Mucosa of descending colon (tissue), 3 donors: ENCODE results near the gene PSPN. TPM values are rescaled to one million over a fixed set of nuclear protein-coding genes. Genes with fewer than 3 reads are reported as not detected.

ENCODE experiments used
- ATAC-seq: fragments of 200-7000 bp; cut with Tn5 transposase; one replicate; pipeline ENCODE4 v1.9.1; 2020; ENCODE audit warnings: mild to moderate bottlenecking, moderate library complexity
- DNase-seq, 3 donors: peaks; one replicate each; pipeline ENCODE4 v3.0.0-alpha.2; 2020
- H3K36me3 ChIP-seq: fragments of 200-600 bp; one replicate; pipeline ENCODE4 v1.8.0; 2021; ENCODE audit warnings: low read depth, mild to moderate bottlenecking
- H3K4me1 ChIP-seq: fragments of 200-600 bp; one replicate; pipeline ENCODE4 v1.8.0; 2021; ENCODE audit warnings: low read depth, mild to moderate bottlenecking
- H3K4me3 ChIP-seq: fragments of 200-600 bp; one replicate; pipeline ENCODE4 v1.8.0; 2021; ENCODE audit warnings: mild to moderate bottlenecking
- H3K9me3 ChIP-seq: fragments of 200-600 bp; one replicate; pipeline ENCODE4 v1.8.0; 2021; ENCODE audit warnings: mild to moderate bottlenecking
- CTCF ChIP-seq: fragments of 200-600 bp; IDR thresholded peaks from one replicate; pipeline ENCODE4 v1.8.0; 2022; ENCODE audit warnings: antibody characterized with exemption, mild to moderate bottlenecking
- intact Hi-C, 2 donors: fragments of 100-400 bp; cut with DNase I in 1 of 2; cut with micrococcal nuclease in 1 of 2; formaldehyde crosslinking; loops; one replicate each; pipeline versions ENCODE4 v1.11.0 to v1.11.1; 2022; cut with DNase I, micrococcal nuclease
- total RNA-seq, 3 donors: library from RNA; stranded (reverse); fragmentation: NEBNext Ultra II Directional in 2 of 3; extraction: Animal tissue kit (Norgen Biotek cat#: 25700) in 2 of 3; gene quantifications; one replicate each; pipeline versions ENCODE4 v1.2.1 to v1.2.4, GENCODE V29; 2021 to 2023
- donor health status: DM: no; HTN: no; CAD: no; lungs with moderate emphysema.
- donor health status: DM: no; HTN: no; CAD: no.
- donor health status: DM: no; HTN: yes; CAD: no.

Gene PSPN
- total RNA-seq, 3 donors from 2014 or later = 2.0 to 2.8 (median 2.5) TPM

DNA sequence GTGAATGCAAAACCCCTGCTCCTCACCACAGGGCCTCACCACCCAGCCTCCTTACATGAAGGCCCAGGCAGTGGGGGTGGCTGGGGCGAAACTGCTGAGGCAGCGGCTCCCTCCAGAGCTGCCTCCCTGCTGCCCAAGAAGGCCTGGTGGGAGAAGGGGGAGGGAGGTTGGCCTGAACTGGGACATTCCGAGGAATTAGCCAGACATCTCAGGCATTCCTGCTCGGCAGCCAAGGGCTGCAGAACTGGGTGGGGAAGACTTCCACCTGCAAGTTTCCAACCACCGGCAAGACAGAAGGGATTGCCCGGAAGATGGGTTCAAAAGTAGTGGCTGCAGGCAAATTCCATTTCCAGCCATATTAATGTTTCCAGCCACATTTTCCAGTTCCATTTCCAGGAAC, 2.3 kb upstream of the PSPN start:
- intact Hi-C loops = no loop called here
- peaks cover 16% of the 10 kb centered on the region for H3K36me3 ChIP-seq
- no peak for DNase-seq

DNA sequence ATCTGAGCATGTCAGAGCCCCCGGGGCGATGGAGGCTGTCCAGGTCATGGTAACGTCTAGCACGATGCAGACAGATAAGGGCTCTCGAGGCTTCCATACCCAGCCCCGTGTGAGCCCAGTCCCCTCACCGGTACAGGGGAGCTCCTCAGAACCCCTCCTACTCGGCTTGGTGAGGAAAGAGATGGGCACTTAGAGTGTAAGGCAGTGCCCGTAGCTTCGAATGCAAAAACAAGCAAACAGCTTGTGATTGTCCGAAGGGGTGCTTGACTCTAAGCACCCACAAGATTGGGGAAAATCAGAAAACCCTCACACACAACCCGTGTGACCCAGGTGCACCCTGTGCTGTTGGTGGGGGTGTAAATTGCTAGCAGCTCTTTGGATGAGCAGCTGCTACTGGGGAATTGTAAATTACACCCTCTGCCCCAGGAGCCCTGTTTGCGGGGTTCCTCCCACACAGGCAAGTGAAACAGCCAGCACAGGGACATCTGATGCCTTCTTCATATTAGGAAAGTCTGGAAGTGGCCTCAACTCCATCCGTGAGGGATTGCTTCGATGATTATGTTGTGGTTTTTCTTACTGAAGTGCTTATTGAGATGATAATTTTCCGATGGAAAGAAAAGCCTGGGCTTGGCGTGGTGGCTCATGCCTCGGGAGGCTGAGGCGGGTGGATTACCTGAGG, 918 bp upstream of the PSPN start:
- intact Hi-C loops = no loop called here
- no peak for ATAC-seq
- DNase-seq = no peak
- Histone ChIP-seq H3K36me3 (peaks cover 12% of the 10 kb centered on the region), H3K9me3 (no peaks in the 10 kb centered on the region), H3K4me3 (no peak overlapping the region), H3K4me1 (peaks cover 4% of the 10 kb centered on the region)
- no peak for TF ChIP-seq CTCF

More for the DNA sequence above, 2.3 kb upstream of the PSPN start:
- no peak for TF ChIP-seq CTCF
- no peak overlapping the region for H3K4me3 ChIP-seq
- no peaks in the 10 kb centered on the region for H3K9me3 ChIP-seq
- peaks cover 4% of the 10 kb centered on the region for H3K4me1 ChIP-seq
- no peak for ATAC-seq

- ATAC-seq = no peak
- no peaks in the 10 kb centered on the region for H3K9me3 ChIP-seq
- intact Hi-C loops = no loop called here
- H3K4me3 ChIP-seq = no peak overlapping the region
- DNase-seq = no peak
- TF ChIP-seq CTCF = no peak
- peaks cover 3% of the 10 kb centered on the region for H3K36me3 ChIP-seq
- H3K4me1 ChIP-seq = peaks cover 4% of the 10 kb centered on the region
Measured at GRCh38 chr19:6374711-6375410, 872 bp downstream of the PSPN start.

DNA sequence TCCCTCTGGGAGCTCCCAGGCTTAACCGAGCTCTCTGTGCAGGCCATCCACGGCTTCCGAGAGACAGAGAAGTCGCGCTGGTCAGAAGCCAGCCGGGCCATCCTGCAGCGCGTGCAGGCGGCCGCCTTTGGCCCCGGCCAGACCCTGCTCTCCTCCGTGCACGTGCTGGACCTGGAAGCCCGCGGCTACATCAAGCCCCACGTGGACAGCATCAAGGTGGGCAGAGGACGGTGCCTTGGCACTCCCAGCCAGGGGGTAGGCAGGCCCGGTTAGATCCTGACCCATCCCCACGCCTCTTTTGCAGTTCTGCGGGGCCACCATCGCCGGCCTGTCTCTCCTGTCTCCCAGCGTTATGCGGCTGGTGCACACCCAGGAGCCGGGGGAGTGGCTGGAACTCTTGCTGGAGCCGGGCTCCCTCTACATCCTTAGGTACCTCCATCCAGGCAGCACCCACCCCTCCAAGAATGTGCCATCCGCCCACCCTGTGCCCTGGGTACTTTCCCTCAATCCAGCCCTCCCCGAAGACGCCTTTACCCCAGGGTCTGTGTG, 1.5 kb downstream of the PSPN start:
- no peak for ATAC-seq
- peak in 2 of 3 donors; percentile 53 to 69 for DNase-seq
- H3K4me1 ChIP-seq = peaks cover 4% of the 10 kb centered on the region

DNA sequence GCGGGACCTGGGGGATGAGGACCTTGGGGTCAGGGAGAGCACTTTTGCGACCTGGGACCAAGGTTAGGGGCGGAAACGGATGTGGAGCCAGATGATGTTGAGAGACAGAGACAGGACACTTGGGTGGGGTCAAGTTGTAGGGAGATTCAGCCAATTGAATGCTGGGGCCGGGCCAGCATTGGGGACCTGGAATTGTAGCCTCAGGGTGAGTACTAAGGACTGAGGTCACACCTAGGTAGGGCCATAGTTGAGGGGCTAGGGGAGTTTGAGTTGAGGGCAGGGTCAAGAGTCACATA, 2.0 kb downstream of the PSPN start:
- intact Hi-C loops = no loop called here
- peaks cover 4% of the 10 kb centered on the region for H3K4me1 ChIP-seq
- DNase-seq = no peak
- no peak for TF ChIP-seq CTCF
- no peak for ATAC-seq
- H3K36me3 ChIP-seq = no peaks in the 10 kb centered on the region
- no peak overlapping the region for H3K4me3 ChIP-seq
- no peaks in the 10 kb centered on the region for H3K9me3 ChIP-seq

More for the DNA sequence above, 1.5 kb downstream of the PSPN start:
- intact Hi-C loops = no loop called here
- TF ChIP-seq CTCF = no peak
- Histone ChIP-seq H3K9me3 (no peaks in the 10 kb centered on the region), H3K36me3 (peaks cover 3% of the 10 kb centered on the region), H3K4me3 (no peak overlapping the region)
